Loucy (cell line): ENCODE results near the gene AHI1.
A peak's percentile ranks its signal among the peaks of the same experiment; 100 is the strongest.

Experiments
- H2AFZ ChIP-seq: fragments of 200-600 bp; sonication (generic); 2 replicates; pipeline ENCODE4 v1.6.0; 2016; ENCODE audit warnings: antibody characterized with exemption, mild to moderate bottlenecking, low read length, moderate library complexity
- H3F3A ChIP-seq: fragments of 200-600 bp; 2 replicates; pipeline ENCODE4 v1.6.0; 2016; ENCODE audit warnings: antibody characterized with exemption, low read depth, mild to moderate bottlenecking
- H3K27me3 ChIP-seq: fragments of 200-600 bp; sonication (generic); 2 replicates; pipeline ENCODE4 v1.6.1; 2014; ENCODE audit warnings: low read length, mild to moderate bottlenecking; ENCODE audit not compliant: insufficient read depth, poor library complexity, severe bottlenecking
- H3K36me3 ChIP-seq: fragments of 200-600 bp; sonication (generic); 2 replicates; pipeline ENCODE4 v1.6.1; 2016; ENCODE audit warnings: low read length; ENCODE audit not compliant: insufficient read depth
- H3K4me1 ChIP-seq: fragments of 200-600 bp; sonication (generic); 2 replicates; pipeline ENCODE4 v1.5.1; 2014; ENCODE audit warnings: low read length, mild to moderate bottlenecking; ENCODE audit not compliant: insufficient read depth, poor library complexity, severe bottlenecking
- H3K4me2 ChIP-seq: fragments of 200-600 bp; sonication (generic); 2 replicates; pipeline ENCODE4 v1.6.0; 2014; ENCODE audit warnings: antibody characterized with exemption, low read length, low read depth, mild to moderate bottlenecking; ENCODE audit not compliant: poor library complexity, severe bottlenecking
- H3K4me3 ChIP-seq: fragments of 200-600 bp; sonication (generic); 2 replicates; pipeline ENCODE4 v1.5.1; 2014; ENCODE audit warnings: low read length, mild to moderate bottlenecking, mixed read lengths; ENCODE audit not compliant: poor library complexity, severe bottlenecking
- H3K79me2 ChIP-seq: fragments of 200-600 bp; sonication (generic); 2 replicates; pipeline ENCODE4 v1.6.1; 2014; ENCODE audit warnings: low read length; ENCODE audit not compliant: insufficient read depth
- H3K9ac ChIP-seq: fragments of 200-600 bp; sonication (generic); 2 replicates; pipeline ENCODE4 v1.6.0; 2014; ENCODE audit warnings: mild to moderate bottlenecking, low read depth, low read length, moderate library complexity; ENCODE audit not compliant: poor library complexity, severe bottlenecking
- H3K9me2 ChIP-seq: fragments of 200-600 bp; sonication (generic); replicated peaks from 2 replicates; pipeline ENCODE4 v1.6.1; 2016; ENCODE audit warnings: low read depth, low read length, mixed read lengths
- H3K9me3 ChIP-seq: fragments of 200-600 bp; sonication (generic); 2 replicates; pipeline ENCODE4 v1.6.1; 2014; ENCODE audit warnings: mild to moderate bottlenecking, antibody characterized with exemption, low read length, low read depth; ENCODE audit not compliant: insufficient read depth
- H4K20me1 ChIP-seq: fragments of 200-600 bp; sonication (generic); 2 replicates; pipeline ENCODE4 v1.6.0; 2014; ENCODE audit warnings: antibody characterized with exemption, low read length, mild to moderate bottlenecking; ENCODE audit not compliant: insufficient read depth, poor library complexity, severe bottlenecking
- CTCF ChIP-seq: fragments of 200-600 bp; sonication (generic); conservative IDR thresholded peaks from 2 replicates; pipeline ENCODE4 v1.5.1; 2014; ENCODE audit warnings: mild to moderate bottlenecking, antibody characterized with exemption, low read length
- EZH2phosphoT487 ChIP-seq: fragments of 200-600 bp; IDR thresholded peaks from 2 replicates; pipeline ENCODE4 v1.6.1; 2018; ENCODE audit warnings: antibody characterized with exemption, mild to moderate bottlenecking, moderate library complexity, borderline replicate concordance

AHI1 gene

DNA sequence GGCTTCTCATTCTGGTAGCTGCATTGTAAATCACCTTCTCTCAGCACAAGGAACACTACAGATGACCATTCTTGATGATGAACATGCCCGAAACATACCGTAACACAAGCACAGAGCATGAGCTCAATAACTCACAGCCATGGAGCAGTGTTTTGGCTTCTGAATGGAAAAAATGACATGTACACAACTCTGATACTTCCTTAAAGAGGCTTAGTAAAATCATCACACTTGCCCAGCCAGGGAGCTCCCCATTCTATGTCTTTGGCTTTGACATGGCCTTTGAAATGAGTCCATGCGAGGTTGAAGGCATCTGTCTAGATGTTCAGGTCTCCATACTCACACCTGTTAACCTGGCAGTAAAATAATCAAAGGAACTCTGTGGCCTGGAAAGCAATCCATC is 228.8 kb downstream of the AHI1 start:
- Histone ChIP-seq H3K4me3 (no peak overlapping the region), H3K4me1 (peaks cover 51% of the 10 kb centered on the region), H3F3A (no peaks in the 10 kb centered on the region), H3K9ac (no peak overlapping the region), H2AFZ (no peak overlapping the region), H3K9me2 (no peaks in the 10 kb centered on the region), H3K9me3 (no peaks in the 10 kb centered on the region), H4K20me1 (no peaks in the 10 kb centered on the region), H3K27me3 (no peaks in the 10 kb centered on the region), H3K4me2 (no peak overlapping the region), H3K79me2 (no peaks in the 10 kb centered on the region), H3K36me3 (no peaks in the 10 kb centered on the region)
- TF ChIP-seq EZH2phosphoT487 (no peak), CTCF (no peak)

- Histone ChIP-seq H3K9me3 (no peaks in the 10 kb centered on the region), H3K4me2 (peak overlapping the region; percentile 44), H3K36me3 (no peaks in the 10 kb centered on the region), H2AFZ (no peak overlapping the region), H3K9ac (peak overlapping the region; percentile 16), H3K9me2 (no peaks in the 10 kb centered on the region), H3F3A (no peaks in the 10 kb centered on the region), H3K4me1 (peaks cover 51% of the 10 kb centered on the region), H3K4me3 (no peak overlapping the region), H4K20me1 (no peaks in the 10 kb centered on the region), H3K79me2 (no peaks in the 10 kb centered on the region), H3K27me3 (no peaks in the 10 kb centered on the region)
- TF ChIP-seq CTCF (no peak), EZH2phosphoT487 (no peak)
Measured at GRCh38 chr6:135268263-135268662, 229.3 kb downstream of the AHI1 start.

DNA sequence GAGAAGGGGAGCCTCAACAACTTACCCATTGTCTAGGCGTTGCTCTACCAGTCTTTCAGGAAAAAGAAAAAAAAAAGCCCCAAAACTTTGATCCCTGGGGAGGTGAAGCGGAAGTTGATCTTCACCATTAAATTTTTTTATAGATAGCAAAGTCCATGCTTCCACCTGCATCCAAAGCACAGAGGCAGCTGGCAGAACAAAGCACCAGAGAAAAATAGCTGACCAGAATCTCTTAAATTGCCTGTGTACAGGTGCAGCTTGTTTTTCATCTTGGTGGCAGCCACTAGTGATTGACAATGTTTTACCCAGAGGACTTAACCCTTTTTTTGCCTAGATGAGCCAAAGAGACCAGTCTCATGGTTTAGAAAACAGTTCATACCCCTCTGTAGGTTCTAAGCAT is 230.5 kb downstream of the AHI1 start:
- peak overlapping the region; percentile 44 for H3K4me2 ChIP-seq
- H3K9ac ChIP-seq, result peak overlapping the region; percentile 16

More for the DNA sequence above, 230.5 kb downstream of the AHI1 start:
- Histone ChIP-seq H3K4me3 (no peak overlapping the region), H2AFZ (peak overlapping the region; percentile 18; the same call in 1 of the 2 replicates), H3K27me3 (no peaks in the 10 kb centered on the region), H3K4me1 (peaks cover 54% of the 10 kb centered on the region), H3K79me2 (no peaks in the 10 kb centered on the region), H3K9me3 (no peaks in the 10 kb centered on the region), H3F3A (no peaks in the 10 kb centered on the region), H4K20me1 (no peaks in the 10 kb centered on the region), H3K36me3 (no peaks in the 10 kb centered on the region), H3K9me2 (no peaks in the 10 kb centered on the region)
- TF ChIP-seq EZH2phosphoT487 (no peak), CTCF (no peak)
